Kidney tubule cell (primary cell): ENCODE data around the gene GPN2.
"Not testable (repeated sequence)": the region's sequence is repeated elsewhere in the genome, so short reads cannot be mapped to it uniquely, and the experiment has no call there.

Experiments used
- DNase-seq: peaks from one replicate; pipeline ENCODE4 v3.0.0-alpha.2; 2018; ENCODE audit warnings: low spot score

Gene GPN2

GRCh38 chr1:26857473-26858060 is 32.5 kb downstream of the GPN2 start:
- no peak for DNase-seq

GRCh38 chr1:26856604-26857469 is 33.2 kb downstream of the GPN2 start:
- DNase-seq: no peak

- no peak for DNase-seq
Measured at GRCh38 chr1:26856181-26856580, 33.9 kb downstream of the GPN2 start.

- no peak for DNase-seq
Measured at GRCh38 chr1:26855636-26856035, 34.4 kb downstream of the GPN2 start.

- no peak for DNase-seq
Measured at GRCh38 chr1:26854906-26855305, 35.2 kb downstream of the GPN2 start.

- DNase-seq: no peak
Measured at GRCh38 chr1:26853600-26853999, 36.5 kb downstream of the GPN2 start.

GRCh38 chr1:26853156-26853555 is 36.9 kb downstream of the GPN2 start:
- DNase-seq: peak; percentile 95

- no peak for DNase-seq
Measured at GRCh38 chr1:26852701-26853100, 37.4 kb downstream of the GPN2 start.

GRCh38 chr1:26851106-26851684 is 38.9 kb downstream of the GPN2 start:
- DNase-seq: no peak

- DNase-seq: peak; percentile 98
Measured at GRCh38 chr1:26848941-26849774, 40.9 kb downstream of the GPN2 start.

GRCh38 chr1:26848499-26848898 is 41.6 kb downstream of the GPN2 start:
- DNase-seq: no peak

- not testable (repeated sequence) for DNase-seq
Measured at GRCh38 chr1:26847826-26848225, 42.3 kb downstream of the GPN2 start.

GRCh38 chr1:26844424-26845196 is 45.5 kb downstream of the GPN2 start:
- no peak for DNase-seq

- DNase-seq: no peak
Measured at GRCh38 chr1:26839779-26840178, 50.3 kb downstream of the GPN2 start.

- DNase-seq: no peak
Measured at GRCh38 chr1:26839339-26839722, 50.8 kb downstream of the GPN2 start.

- no peak for DNase-seq
Measured at GRCh38 chr1:26838474-26839338, 51.4 kb downstream of the GPN2 start.

- DNase-seq: not testable (repeated sequence)
Measured at GRCh38 chr1:26837665-26838064, 52.4 kb downstream of the GPN2 start.

GRCh38 chr1:26833432-26834405 is 56.4 kb downstream of the GPN2 start:
- no peak for DNase-seq

GRCh38 chr1:26832249-26832960 is 57.7 kb downstream of the GPN2 start:
- DNase-seq: no peak
